DMS114 treated with DMSO at 0.1 percent for 48 hours (cell line): Measurements from ENCODE around the gene DENND1A.
"Not testable (repeated sequence)": the region's sequence is repeated elsewhere in the genome, so short reads cannot be mapped to it uniquely, and the experiment has no call there.

Experiments used
- DNase-seq: peaks from one replicate; lab custom pipeline; 2025; ENCODE audit not compliant: unreplicated experiment; lab: John Stamatoyannopoulos, UW

The DENND1A gene

GRCh38 chr9:123929870-123930831 is at the start of gene DENND1A:
Gene DENND1A (minus strand): TSS chr9:123930126. CDS start chr9:123929905, 221 bp downstream.
- peak; percentile 58 for DNase-seq

- no peak for DNase-seq
Measured at GRCh38 chr9:123978981-123979380, 49.1 kb upstream of the DENND1A start.

- DNase-seq: not testable (repeated sequence)
Measured at GRCh38 chr9:123976579-123976978, 46.7 kb upstream of the DENND1A start.

GRCh38 chr9:123975871-123976270 is 45.9 kb upstream of the DENND1A start:
- no peak for DNase-seq

- no peak for DNase-seq
Measured at GRCh38 chr9:123974471-123974870, 44.5 kb upstream of the DENND1A start.

- DNase-seq: no peak
Measured at GRCh38 chr9:123973590-123974223, 43.8 kb upstream of the DENND1A start.

- no peak for DNase-seq
Measured at GRCh38 chr9:123972618-123973017, 42.7 kb upstream of the DENND1A start.

GRCh38 chr9:123967323-123967722 is 37.4 kb upstream of the DENND1A start:
- DNase-seq: no peak

GRCh38 chr9:123965801-123966686 is 36.1 kb upstream of the DENND1A start:
- no peak for DNase-seq

GRCh38 chr9:123964761-123965160 is 34.8 kb upstream of the DENND1A start:
- DNase-seq: no peak

- DNase-seq: no peak
Measured at GRCh38 chr9:123960965-123961364, 31.0 kb upstream of the DENND1A start.

- DNase-seq: no peak
Measured at GRCh38 chr9:123960366-123960765, 30.4 kb upstream of the DENND1A start.

GRCh38 chr9:123959787-123960186 is 29.9 kb upstream of the DENND1A start:
- no peak for DNase-seq

GRCh38 chr9:123957731-123958130 is 27.8 kb upstream of the DENND1A start:
- no peak for DNase-seq

GRCh38 chr9:123957168-123957721 is 27.3 kb upstream of the DENND1A start:
- no peak for DNase-seq

GRCh38 chr9:123955637-123956036 is 25.7 kb upstream of the DENND1A start:
- no peak for DNase-seq

- no peak for DNase-seq
Measured at GRCh38 chr9:123954518-123955280, 24.8 kb upstream of the DENND1A start.

- DNase-seq: no peak
Measured at GRCh38 chr9:123952641-123953495, 22.9 kb upstream of the DENND1A start.

GRCh38 chr9:123948286-123948685 is 18.4 kb upstream of the DENND1A start:
- no peak for DNase-seq
